D721Med (cell line): ENCODE results near the gene AUTS2.
A peak's percentile ranks its signal among the peaks of the same experiment; 100 is the strongest.

Source experiments
- DNase-seq: peaks from one replicate; pipeline ENCODE4 v3.0.0; 2011; ENCODE audit warnings: low spot score; ENCODE audit not compliant: insufficient read length
- FAIRE-seq: peaks from 2 replicates; lab custom pipeline; 2011; peaks lifted over from hg19 to GRCh38; lab: Jason Lieb, UNC
- TF ChIP-seq, protein P1 (sequence below): IDR thresholded peaks from 2 replicates; pipeline ENCODE4 v1.5.1; 2012; ENCODE audit warnings: mild to moderate bottlenecking, control low read depth; ENCODE audit not compliant: insufficient read depth; ENCODE audit errors: missing control alignments

The AUTS2 gene

DNA sequence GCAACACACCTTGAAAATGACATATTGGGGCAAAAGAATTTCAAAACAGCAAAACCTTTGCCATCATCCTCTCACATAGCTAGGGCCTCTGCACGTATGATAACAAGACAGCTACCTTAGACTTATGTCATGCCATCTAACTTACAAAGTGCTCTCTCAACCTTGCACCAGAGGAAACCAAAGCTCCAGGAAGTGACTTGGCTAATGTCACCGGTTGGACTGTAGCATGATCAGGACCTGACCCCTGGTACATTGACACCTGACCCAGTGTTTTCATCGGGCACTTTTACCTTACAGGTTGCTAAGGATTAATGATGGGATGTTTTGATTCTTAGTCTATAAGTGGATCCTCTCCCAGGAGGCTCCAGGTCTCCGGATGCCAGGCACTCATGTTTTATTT lies 1003.8 kb downstream of the AUTS2 start:
- no peak for FAIRE-seq
- DNase-seq: no peak
- TF ChIP-seq, protein P1, sequence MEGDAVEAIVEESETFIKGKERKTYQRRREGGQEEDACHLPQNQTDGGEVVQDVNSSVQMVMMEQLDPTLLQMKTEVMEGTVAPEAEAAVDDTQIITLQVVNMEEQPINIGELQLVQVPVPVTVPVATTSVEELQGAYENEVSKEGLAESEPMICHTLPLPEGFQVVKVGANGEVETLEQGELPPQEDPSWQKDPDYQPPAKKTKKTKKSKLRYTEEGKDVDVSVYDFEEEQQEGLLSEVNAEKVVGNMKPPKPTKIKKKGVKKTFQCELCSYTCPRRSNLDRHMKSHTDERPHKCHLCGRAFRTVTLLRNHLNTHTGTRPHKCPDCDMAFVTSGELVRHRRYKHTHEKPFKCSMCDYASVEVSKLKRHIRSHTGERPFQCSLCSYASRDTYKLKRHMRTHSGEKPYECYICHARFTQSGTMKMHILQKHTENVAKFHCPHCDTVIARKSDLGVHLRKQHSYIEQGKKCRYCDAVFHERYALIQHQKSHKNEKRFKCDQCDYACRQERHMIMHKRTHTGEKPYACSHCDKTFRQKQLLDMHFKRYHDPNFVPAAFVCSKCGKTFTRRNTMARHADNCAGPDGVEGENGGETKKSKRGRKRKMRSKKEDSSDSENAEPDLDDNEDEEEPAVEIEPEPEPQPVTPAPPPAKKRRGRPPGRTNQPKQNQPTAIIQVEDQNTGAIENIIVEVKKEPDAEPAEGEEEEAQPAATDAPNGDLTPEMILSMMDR: no peak

DNA sequence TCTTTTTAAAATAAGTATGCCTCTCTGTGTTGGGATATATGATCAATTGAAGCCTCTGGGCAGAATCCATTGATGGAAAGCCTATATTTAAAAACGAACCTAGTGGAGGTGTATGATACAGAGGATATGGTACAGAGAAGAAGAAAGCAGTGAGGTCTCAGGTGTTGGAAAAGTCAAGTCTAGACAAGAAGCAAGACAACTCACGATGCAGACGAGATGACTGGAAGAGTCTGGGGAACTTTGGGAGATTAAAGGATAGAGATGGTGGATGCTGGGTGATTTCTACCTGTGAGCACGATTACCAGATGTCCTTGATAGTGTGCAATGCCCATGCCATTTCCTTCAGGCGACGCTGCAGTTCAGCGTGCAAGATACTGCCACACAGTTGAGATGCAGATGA lies 1009.0 kb downstream of the AUTS2 start:
- TF ChIP-seq, protein P1: no peak
- DNase-seq (no peak), FAIRE-seq (no peak)

DNA sequence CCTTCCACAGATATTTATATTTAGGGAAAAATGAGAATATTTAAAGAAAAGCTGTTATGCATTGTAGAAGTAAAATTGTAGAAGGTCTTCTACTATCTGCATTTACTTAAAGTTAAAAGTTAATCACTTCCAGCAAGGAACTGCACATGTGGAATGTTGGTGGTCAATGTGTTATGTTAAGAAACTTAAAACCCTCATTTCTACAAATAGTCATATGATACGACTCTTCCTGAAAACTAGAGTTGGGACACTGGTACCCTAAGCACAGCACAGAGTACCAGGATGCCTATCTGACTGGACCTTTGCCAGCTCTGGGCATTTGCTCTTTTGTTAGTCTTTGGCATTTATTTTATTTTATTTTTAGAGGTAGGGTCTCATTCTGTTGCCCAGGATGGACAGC lies 1009.5 kb downstream of the AUTS2 start:
- no peak for FAIRE-seq
- TF ChIP-seq, protein P1: no peak
- no peak for DNase-seq

DNA sequence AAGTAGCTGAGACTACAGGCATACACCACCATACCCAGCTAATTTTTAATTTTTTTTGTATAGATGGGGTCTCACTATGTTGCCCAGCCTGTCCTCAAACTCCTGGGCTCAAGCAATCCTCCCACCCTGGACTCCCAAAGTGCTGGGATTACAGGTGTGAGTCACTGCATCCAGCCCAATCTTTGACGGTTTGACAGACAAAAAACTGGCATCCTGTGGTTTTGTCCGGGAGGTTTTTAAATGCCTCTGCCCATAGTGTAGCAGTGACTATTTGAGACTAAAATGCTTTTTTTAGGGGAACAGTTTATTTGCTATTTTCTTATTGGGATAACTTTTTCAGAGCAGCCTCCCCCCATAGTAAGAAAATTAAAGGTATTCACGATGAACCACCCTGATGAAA lies 1010.0 kb downstream of the AUTS2 start:
- FAIRE-seq (no peak), DNase-seq (no peak)
- TF ChIP-seq, protein P1: no peak

DNA sequence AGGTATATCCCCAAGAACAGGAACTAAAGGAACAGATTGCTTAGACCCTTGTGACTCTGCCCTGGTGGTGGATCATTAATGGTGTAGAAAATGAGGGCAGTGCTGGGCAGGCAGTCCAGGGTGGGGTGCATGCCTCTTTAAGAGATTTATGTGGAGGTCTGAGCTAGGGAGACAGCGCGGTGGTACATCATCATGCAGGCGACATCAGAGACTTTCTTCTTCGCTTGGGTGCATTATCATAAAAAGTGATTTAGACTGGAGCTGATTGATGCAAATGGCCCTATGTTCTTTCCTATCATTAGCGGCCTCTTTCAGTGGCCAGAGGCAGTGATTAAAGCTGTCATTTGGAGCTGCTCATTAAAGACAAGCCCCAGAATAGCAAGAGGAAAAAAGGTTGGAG lies 1014.5 kb downstream of the AUTS2 start:
- DNase-seq (no peak), FAIRE-seq (no peak)
- TF ChIP-seq, protein P1: no peak

DNA sequence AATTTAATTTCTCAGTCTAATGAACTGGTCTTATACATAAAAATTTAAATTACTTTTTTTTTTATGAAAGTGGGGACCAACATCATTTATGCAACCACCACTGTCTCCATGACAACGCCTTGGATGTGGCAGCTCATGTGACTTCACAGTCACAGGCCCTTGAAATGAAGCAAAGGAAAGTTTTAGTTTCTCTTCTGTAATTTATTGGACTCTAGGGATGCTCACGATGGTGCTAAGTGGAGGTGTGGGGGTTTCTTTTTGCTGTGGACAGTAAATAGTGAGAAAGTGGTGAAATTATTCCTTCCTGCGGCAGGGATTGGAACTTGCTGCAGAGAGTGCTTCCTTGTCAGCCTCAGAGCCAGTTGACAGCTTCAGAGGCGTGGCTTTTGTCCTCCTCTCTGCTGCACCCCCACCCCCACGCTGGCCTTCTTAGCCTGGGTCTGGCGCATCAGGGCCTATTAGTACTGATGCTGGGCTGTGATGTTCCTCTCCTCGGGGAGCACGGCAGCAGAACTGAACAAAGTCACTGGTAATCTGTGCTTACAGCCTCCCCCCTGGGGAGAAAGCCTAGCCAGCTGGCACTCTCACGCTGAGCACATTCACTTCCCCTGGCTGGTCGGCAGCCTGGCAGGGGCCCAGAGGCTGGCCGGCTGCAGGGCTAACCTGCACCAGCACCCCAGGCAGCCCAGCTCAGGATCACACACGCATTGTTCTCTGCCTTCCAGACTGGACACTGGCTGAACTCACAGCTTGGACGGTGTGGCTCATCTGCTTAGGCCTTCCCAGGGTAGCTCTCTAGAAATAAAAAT lies 1016.2 kb downstream of the AUTS2 start:
- DNase-seq: peak; percentile 80
- TF ChIP-seq, protein P1: no peak
- no peak for FAIRE-seq

DNA sequence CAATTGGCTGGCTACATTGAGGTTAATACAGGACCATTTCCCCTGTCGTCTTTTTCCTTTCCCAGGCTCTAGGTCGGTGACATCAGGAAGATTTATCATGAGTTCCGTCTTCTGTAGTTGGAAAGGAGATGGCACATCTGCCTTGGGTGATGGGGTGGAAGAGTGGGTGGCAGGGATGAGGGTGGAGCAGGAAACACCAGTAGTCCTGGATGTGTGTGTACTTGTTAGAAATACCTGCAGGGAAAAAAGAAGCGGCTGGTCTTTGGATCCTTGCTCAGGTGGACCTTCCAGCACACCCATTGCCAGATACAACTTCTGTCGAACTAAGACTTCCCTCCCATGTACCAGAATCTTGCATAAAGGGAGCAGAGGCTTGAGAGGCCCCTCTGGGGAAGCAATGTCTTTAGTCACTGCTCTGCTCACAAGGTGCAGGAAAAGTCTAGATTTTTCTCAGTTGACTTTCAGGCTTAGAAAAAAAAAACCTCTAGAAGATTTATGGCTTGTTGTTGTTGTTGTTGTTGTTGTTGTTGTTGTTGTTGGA lies 1016.9 kb downstream of the AUTS2 start:
- DNase-seq (no peak), FAIRE-seq (no peak)
- TF ChIP-seq, protein P1: no peak
